HEK293T (cell line): Measurements from ENCODE around the gene SLC25A42.

Experiments
- CTBP1 ChIP-seq: fragments of 450-650 bp; IDR thresholded peaks from 2 replicates; pipeline ENCODE4 v1.6.1; 2016; ENCODE audit warnings: borderline replicate concordance
- FOXK2 ChIP-seq: fragments of 450-650 bp; IDR thresholded peaks from 2 replicates; pipeline ENCODE4 v1.6.1; 2016; ENCODE audit warnings: mild to moderate bottlenecking
- TARDBP ChIP-seq: fragments of 450-650 bp; IDR thresholded peaks from 2 replicates; pipeline ENCODE4 v1.6.1; 2016

GRCh38 chr19:19057720-19058119 lies 6.1 kb upstream of the SLC25A42 start:
- TF ChIP-seq FOXK2 (no peak), CTBP1 (no peak), TARDBP (no peak)
